SIG-M5 treated with dmso at 0.1 percent for 504 hours (cell line): ENCODE results near the gene CCL25.
"Not testable (repeated sequence)": the region's sequence is repeated elsewhere in the genome, so short reads cannot be mapped to it uniquely, and the experiment has no call there.

Experiments
- DNase-seq: peaks from one replicate; lab custom pipeline; 2025; ENCODE audit not compliant: unreplicated experiment; lab: John Stamatoyannopoulos, UW

CCL25 gene

GRCh38 chr19:8085598-8086408 lies 33.2 kb downstream of the CCL25 start:
- no peak for DNase-seq

- DNase-seq: no peak
Observed at GRCh38 chr19:8086849-8087248, 34.3 kb downstream of the CCL25 start.

- no peak for DNase-seq
Observed at GRCh38 chr19:8087876-8088275, 35.3 kb downstream of the CCL25 start.

- no peak for DNase-seq
Observed at GRCh38 chr19:8088752-8089663, 36.4 kb downstream of the CCL25 start.

- DNase-seq: no peak
Observed at GRCh38 chr19:8089664-8090601, 37.4 kb downstream of the CCL25 start.

- DNase-seq: no peak
Observed at GRCh38 chr19:8090950-8091349, 38.4 kb downstream of the CCL25 start.

GRCh38 chr19:8093740-8094139 lies 41.2 kb downstream of the CCL25 start:
- no peak for DNase-seq

- no peak for DNase-seq
Observed at GRCh38 chr19:8094336-8094735, 41.8 kb downstream of the CCL25 start.

- no peak for DNase-seq
Observed at GRCh38 chr19:8095354-8095886, 42.9 kb downstream of the CCL25 start.

GRCh38 chr19:8096071-8096470 lies 43.5 kb downstream of the CCL25 start:
- no peak for DNase-seq

GRCh38 chr19:8097198-8097597 lies 44.6 kb downstream of the CCL25 start:
- no peak for DNase-seq

- peak; percentile 32 for DNase-seq
Observed at GRCh38 chr19:8097681-8098567, 45.4 kb downstream of the CCL25 start.

GRCh38 chr19:8101311-8101710 lies 48.8 kb downstream of the CCL25 start:
- DNase-seq: no peak

- DNase-seq: not testable (repeated sequence)
Observed at GRCh38 chr19:8101910-8102309, 49.4 kb downstream of the CCL25 start.

GRCh38 chr19:8105471-8105870 lies 52.9 kb downstream of the CCL25 start:
- no peak for DNase-seq

GRCh38 chr19:8107301-8107903 lies 54.8 kb downstream of the CCL25 start:
- no peak for DNase-seq

GRCh38 chr19:8108560-8109445 lies 56.2 kb downstream of the CCL25 start:
- no peak for DNase-seq

GRCh38 chr19:8109455-8109854 lies 56.9 kb downstream of the CCL25 start:
- DNase-seq: no peak
